DOHH2 (cell line): ENCODE data around the gene ITPRIP.

Source experiments
- CTCF ChIP-seq: fragments of 200-600 bp; sonication (generic); IDR thresholded peaks from one replicate; pipeline ENCODE4 v1.5.1; 2014; ENCODE audit warnings: antibody characterized with exemption, mild to moderate bottlenecking, low read depth, low read length; ENCODE audit not compliant: poor library complexity, severe bottlenecking
- EZH2phosphoT487 ChIP-seq: fragments of 200-600 bp; sonication (generic); IDR thresholded peaks from 2 replicates; pipeline ENCODE4 v1.6.1; 2017; ENCODE audit warnings: borderline replicate concordance, mild to moderate bottlenecking, antibody characterized with exemption, low read length, moderate library complexity, mixed read lengths

DNA sequence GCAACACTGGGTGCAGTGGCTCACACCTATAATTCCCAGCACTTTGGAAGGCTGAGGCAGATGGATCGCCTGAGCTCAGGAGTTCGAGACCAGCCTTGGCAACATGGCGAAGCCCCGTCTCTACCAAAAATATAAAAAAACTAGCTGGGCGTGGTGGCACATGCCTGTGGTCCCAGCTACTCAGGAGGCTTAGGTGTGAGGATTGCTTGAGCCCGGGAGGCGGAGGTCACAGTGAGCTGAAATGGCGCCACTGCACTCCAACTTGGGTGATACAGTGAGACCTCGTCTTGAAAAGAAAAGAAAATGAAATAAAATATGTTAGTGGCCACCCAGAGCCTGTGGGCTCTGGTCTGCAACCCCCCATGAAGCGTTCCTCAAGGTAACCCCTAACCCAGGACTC is 13.3 kb downstream of the ITPRIP start:
- TF ChIP-seq EZH2phosphoT487 (no peak), CTCF (no peak)
